CD4-positive, alpha-beta T cell treated with Interleukin-17A for 4 hours (primary cell): ENCODE data around the gene COPA.

Experiments used
- DNase-seq: peaks from one replicate; pipeline ENCODE4 v3.0.0-alpha.2; 2020; ENCODE audit warnings: mixed read lengths

The COPA gene

DNA sequence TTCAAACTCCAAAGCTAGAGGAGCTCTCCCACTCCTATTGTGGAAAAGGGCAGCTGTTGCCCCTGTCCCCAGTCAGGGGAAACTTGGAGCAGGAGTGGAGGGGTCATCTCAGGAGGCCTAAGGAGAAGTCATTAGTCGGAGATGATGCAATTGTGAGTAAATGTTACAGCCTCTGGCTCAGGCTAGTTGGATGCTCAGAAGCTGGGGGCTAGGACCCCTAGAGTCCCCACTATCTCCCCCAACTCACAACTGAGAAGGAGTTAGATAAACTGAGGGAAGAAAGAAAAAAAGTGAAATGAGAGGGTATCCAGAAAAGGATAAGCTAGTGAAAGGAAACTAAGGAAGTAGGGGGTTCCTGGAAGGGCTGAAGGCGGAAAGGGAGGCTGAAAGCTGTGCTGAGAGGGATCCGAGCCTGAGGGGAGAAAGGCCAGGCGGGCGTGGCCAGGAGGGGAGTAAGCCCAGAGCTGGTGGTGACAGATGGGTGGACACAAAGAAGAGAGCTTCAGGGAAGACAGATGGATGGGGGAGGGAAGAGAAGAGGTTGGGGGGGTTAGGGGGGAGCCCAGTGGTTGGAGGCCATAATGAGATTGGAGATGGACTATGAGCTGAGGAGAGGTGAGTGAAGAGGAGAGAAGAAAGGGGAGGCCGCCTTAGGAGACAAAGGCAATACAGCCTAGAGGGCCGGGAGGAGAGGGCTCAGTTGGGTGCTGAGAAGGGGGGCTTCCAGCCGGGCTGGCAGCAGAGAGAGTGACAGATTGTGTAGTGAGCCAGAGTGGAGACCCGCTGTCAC is 19.3 kb upstream of the COPA start:
- DNase-seq = no peak

- no peak for DNase-seq
Observed at GRCh38 chr1:160361814-160362167, 18.7 kb upstream of the COPA start.

DNA sequence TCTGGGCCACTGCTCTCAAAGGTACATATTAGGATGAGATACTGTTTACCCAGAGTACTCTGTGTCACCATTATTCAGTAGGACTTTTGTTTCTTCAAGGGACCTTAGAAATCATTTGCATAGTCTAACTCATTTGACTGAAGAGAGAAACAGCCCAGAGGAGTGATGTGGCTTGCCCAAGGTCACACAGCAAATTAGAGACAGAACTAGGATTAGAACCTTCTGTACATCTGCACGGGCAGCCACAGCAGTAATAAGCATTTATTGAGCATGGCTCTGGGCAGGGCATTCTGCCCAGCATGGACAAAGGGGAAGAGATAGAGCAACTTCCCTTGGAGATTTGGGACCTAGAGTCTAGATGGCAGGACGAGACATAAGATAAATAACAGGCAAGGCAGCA is 18.1 kb upstream of the COPA start:
- DNase-seq = no peak

DNA sequence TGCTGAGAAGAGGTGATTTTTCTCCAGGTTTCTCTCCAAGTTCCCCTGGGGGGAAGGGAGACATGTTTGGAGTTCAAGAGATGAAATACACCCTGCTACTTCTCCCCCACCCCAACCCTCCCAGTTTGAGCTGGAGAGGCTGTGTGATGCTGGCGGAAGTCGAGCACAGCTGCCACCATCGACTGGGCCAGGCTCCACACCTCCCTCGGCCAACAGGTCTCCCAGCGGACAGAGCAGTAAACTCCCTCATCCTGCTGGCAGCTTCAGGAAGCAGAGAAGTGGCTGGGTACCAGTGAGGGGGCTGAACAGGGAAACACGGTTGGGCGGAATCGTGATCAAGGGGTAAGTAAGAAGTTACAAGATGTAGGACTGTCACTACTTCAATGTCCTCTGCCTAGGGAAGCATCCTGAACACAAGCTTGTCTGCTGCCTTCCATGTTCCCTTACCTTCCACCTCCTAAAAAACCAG is 17.2 kb upstream of the COPA start:
- no peak for DNase-seq

DNA sequence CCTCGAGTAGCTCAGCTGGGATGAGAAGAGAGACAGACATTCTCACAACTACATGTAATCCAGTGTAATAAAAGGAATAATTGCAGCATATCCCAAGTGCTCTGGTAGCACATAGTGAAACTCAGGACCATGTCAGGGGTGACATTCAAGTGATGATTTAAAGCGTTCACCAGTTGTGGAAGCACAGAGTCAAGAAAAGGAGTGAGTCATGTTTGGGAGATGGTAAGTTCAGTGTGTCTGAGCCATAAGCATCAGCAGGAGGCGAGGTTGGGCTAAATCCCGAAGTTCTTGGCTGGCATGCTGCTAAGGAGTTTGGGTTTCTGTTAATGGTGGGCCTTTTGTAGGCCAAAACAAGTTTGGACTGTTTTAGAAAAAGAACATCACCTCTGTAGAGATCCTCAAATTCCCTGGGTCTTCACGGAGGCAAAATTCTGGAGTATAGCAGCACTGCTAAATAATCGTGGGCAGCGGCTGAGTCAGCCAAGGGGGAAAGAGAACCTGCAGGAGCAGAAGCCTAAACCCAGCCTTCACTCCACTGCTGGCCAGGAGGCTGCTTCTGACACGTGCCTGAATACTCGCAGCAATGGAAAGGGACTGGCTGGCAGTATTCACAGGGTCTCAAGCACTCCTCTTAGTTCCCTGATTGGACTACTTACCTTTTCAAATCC is 16.6 kb upstream of the COPA start:
- no peak for DNase-seq

GRCh38 chr1:160358073-160358472 is 15.0 kb upstream of the COPA start:
- DNase-seq = no peak

- DNase-seq = no peak
Observed at GRCh38 chr1:160357286-160358002, 14.4 kb upstream of the COPA start.

GRCh38 chr1:160354388-160354985 is 11.4 kb upstream of the COPA start:
- DNase-seq = peak; percentile 22

DNA sequence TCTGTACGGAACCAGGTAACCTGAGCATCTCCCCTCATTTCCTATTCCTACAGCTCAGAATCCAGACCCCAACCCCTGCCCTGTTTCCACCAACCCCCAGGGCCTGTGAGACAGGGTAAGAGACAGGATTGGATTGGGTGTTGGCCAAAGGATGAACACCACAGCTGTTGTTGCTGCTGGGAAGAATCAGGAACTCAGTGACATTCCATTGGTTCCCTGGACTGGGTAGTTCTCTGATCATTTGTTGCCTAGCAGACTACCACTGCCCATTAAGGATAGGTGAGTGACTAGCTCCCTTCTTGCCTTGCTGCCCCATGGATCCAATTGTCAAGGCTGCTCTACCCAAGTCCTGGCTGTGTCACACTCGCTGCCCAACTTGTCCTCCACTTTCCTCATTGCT is 10.2 kb upstream of the COPA start:
- no peak for DNase-seq

DNA sequence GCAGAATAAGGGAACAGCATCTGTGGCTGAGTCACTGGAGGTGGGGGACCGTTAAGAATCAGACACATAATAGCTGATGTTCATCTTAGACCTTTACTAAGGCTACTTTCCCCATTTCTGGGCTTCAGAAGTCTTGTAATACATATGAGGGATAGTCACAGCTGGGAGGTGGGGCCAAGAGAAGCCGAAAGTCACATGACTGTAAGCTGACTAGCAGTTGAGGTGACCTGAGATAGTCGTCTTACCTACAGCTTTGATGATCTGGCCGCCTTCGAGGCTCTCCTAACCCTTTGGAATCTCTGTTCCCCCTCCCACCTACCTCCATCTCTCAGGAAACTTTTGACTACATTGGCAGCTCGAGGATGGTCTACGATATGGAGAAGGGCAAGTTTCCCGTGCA is 9.5 kb upstream of the COPA start:
- no peak for DNase-seq

DNA sequence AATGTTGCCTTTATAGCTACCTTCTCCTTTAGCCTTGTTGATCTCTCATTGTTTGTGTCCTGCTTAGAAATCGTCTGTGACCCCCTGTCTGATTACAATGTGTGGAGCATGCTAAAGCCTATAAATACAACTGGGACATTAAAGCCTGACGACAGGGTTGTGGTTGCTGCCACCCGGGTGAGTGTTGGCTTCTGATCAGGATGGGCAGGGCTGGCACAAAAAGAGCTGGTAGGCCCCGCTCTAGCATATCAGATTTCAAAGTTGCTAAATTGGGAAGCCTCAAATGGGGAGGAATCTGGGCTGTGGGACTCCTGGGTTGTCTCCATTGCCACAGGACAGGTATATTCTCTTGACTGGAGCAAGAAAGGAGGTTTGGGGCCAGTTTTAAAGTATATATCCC is 8.6 kb upstream of the COPA start:
- DNase-seq = no peak

GRCh38 chr1:160346958-160347357 is 3.9 kb upstream of the COPA start:
- no peak for DNase-seq

DNA sequence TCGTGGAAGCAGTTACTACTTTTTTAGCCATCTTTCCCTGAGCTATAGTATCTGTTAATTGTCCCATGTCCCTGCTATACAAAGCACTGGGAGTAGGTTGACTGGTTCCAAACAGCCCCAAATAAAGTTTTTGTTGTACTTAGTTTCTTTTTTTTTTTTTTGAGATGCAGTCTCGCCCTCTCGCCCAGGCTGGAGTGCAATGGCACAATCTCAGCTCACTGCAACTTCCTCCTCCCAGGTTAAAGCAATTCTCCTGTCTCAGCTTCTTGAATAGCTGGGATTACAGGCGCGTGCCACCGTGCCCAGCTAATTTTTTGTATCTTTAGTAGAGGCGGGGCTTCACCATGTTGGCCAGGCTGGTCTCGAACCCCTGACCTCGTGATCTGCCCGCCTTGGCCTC is 3.4 kb upstream of the COPA start:
- DNase-seq = no peak

DNA sequence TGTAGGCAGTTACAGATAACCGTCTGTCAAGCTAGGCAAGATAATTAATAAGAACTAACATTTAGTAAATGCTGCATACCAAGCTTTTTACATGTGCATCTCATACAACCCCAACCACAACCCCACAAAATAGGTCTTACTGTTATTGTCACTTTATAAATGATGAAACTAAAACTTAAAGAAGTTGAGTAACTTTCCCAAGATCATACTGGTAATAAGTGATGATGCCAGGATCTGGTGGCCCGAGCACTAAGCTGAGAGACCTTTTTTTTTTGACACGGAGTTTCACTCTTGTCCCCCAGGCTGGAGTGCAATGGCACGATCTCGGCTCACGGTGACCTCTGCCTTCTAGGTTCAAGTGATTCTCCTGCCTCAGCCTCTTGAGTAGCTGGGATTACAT is 1.9 kb upstream of the COPA start:
- DNase-seq = no peak

DNA sequence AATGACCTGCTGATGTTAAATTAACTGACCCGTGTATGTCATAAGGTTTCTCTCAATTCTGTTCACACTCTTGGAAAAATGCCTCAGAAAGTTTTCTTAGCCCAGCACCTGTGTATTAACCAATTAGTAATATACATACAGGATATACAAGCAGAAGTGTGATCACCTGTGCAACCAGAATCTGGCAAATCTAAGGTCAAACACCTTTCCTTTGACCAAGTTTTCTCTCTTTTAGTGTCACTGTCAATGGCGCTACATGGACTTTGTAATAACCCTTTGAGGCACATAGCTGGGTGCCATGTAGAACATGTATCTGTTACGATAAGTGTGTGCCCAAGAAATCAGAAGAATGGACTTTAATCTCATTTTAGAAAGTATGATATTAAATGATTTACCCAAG is 1.2 kb upstream of the COPA start:
- DNase-seq = no peak

DNA sequence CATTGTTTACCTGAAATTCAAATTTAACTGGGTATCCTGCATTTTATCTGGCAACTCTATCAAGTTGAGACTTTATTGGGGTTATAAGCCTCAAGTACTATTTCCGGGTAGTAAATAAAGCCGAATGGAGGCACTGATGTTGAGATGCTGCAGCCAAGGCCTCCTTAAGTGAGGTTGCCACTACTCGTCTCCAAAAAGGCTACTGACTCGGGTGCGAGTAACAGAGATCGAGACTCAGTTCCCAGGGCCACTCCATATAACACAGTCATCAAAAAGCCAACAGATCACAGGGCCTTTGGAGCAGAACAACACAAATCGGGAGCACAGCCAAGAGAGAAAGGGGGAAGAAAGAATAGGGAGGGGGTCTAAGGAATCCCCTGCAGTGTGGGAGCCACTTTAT is 524 bp downstream of the COPA start:
- DNase-seq = peak; percentile 7

GRCh38 chr1:160340866-160341265 is 2.2 kb downstream of the COPA start:
- no peak for DNase-seq

DNA sequence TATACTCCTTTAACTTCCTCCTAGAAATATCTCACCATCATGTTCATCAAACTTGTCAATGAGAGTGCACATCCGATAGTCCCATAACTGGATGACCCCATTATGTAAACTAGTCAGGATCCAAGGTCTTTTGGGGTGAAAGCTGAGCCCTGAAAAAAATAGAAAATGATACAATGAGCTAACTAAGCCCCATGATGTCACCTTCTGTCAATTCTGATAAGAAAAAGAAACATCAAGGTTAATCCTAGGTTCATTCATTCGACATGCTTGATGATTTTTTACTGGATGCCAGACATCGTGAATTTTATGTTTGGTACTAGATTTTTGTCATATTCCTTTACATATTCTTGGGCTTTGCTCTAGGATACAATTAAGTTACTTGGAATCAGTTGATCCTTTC is 2.9 kb downstream of the COPA start:
- DNase-seq = no peak

GRCh38 chr1:160338580-160338979 is 4.5 kb downstream of the COPA start:
- no peak for DNase-seq

GRCh38 chr1:160332516-160332915 is 10.5 kb downstream of the COPA start:
- DNase-seq = no peak

DNA sequence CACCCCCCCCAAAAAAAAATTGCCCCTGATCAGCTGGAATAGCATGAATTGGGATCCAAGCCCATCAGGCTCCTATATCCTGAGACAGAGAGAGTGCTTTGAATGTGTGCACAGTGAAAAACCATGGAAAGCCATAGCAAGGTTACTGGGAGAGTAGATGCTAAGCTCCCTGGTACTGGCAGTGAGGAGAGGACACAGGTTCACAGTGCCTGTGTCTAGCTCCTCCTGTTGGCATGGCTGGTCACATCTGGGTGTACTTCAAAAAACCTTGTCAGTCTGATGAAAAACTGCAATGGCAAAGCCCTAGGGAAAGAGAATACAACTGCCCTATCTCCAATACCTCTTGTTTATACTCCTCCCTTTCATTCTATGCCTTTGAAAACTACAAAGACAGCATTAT is 12.9 kb downstream of the COPA start:
- no peak for DNase-seq

DNA sequence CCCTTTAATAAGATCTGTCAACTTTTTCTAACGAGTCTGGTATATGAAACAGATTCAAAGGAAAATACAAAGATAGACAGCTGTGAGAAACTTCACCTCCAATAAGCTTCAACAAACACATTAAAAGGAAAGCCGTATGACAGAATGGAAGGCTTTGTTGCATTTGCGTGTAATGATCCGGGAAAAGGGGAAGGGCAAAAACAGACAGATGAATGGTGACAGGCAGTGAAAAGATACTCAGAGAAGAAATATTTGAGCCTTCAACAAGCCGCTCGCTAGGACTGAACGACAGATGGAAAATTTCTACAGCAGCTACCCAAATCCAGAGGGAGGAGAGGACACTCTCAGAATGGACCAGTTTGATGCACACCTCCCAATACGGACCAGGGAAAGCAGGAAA is 14.9 kb downstream of the COPA start:
- no peak for DNase-seq

- DNase-seq = no peak
Observed at GRCh38 chr1:160326418-160326817, 16.6 kb downstream of the COPA start.

DNA sequence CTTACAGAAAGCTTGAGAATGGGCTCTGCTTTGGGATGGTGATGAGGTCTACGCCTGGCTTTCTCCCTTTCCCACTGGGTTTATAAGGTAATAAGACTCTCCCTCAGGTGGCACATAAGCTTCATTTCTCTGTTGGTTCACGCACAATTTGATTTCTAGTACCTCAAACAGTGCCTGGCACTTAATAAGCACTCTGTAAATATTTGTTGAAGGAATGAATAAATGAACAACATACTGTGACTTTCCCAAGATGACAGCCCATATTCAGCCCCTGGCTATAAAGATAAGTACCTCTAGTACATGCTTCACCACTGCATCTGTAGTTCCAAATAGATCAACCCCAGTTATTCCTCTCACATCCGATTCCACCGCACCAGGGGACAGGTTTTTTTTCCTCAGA is 17.8 kb downstream of the COPA start:
- DNase-seq = no peak
